ENCODE results near the gene CD300C. TPM values are rescaled to one million over a fixed set of nuclear protein-coding genes. Genes with fewer than 3 reads are reported as not detected.

Gene CD300C
- total and polyA plus RNA-seq, 2 experiments from 2014 or later = 0.76 to 1.4 TPM

- Histone ChIP-seq H3K9me3 (ENCODE audit: low read depth) (no peaks in the 10 kb centered on the region), H3K27me3 (replicated peaks; ENCODE audit: insufficient read depth) (0 out of 2 replicates have a peak, but pooled peaks cover 5% of the 10 kb centered on the region), H3K36me3 (ENCODE audit: low read depth) (no peaks in the 10 kb centered on the region), H2AFZ (no peak overlapping the region), H3K4me1 (ENCODE audit: insufficient read depth) (no peaks in the 10 kb centered on the region), H4K20me1 (ENCODE audit: insufficient read depth) (no peaks in the 10 kb centered on the region), H3K79me2 (ENCODE audit: insufficient read depth) (no peaks in the 10 kb centered on the region), H3K9me2 (ENCODE audit: insufficient read depth) (no peaks in the 10 kb centered on the region), H3K27ac (no peak overlapping the region), H3K9ac (no peak overlapping the region), H3K4me3 (no peak overlapping the region), H3K4me2 (ENCODE audit: unreplicated experiment) (no peak overlapping the region), H3F3A (ENCODE audit: insufficient read depth) (no peaks in the 10 kb centered on the region)
- in situ Hi-C loops (cut with MboI) = no loop called here
- TF ChIP-seq EZH2 (IDR thresholded peaks at IDR 0.05; ENCODE audit: insufficient read depth, poor library complexity, severe bottlenecking) (no peak), EZH2phosphoT487 (IDR thresholded peaks at IDR 0.05; ENCODE audit: insufficient read depth, low read depth) (no peak)
- no peak for DNase-seq
- WGBS, 2 experiments (ENCODE audit: low coverage in 1 of 2, low lambda C conversion rate in 2 of 2, missing lambda C conversion rate in 2 of 2) = 61 to 62% methylated on average over 14 of the region's 14 CpGs
Observed at GRCh38 chr17:74525781-74526288, 20.1 kb downstream of the CD300C start.

- Histone ChIP-seq H3K4me3 (no peak overlapping the region), H3K9ac (no peak overlapping the region), H4K20me1 (ENCODE audit: insufficient read depth) (no peaks in the 10 kb centered on the region), H3K27ac (no peak overlapping the region), H3K9me3 (ENCODE audit: low read depth) (no peaks in the 10 kb centered on the region), H3K9me2 (ENCODE audit: insufficient read depth) (no peaks in the 10 kb centered on the region), H3K36me3 (ENCODE audit: low read depth) (no peaks in the 10 kb centered on the region), H2AFZ (no peak overlapping the region), H3K79me2 (ENCODE audit: insufficient read depth) (no peaks in the 10 kb centered on the region), H3K4me2 (ENCODE audit: unreplicated experiment) (no peak overlapping the region), H3K4me1 (ENCODE audit: insufficient read depth) (no peaks in the 10 kb centered on the region), H3K27me3 (replicated peaks; ENCODE audit: insufficient read depth) (0 out of 2 replicates have a peak, but pooled peaks cover 5% of the 10 kb centered on the region), H3F3A (ENCODE audit: insufficient read depth) (no peaks in the 10 kb centered on the region)
- no peak for TF ChIP-seq EZH2phosphoT487 (IDR thresholded peaks at IDR 0.05; ENCODE audit: insufficient read depth, low read depth)
- no peak for TF ChIP-seq EZH2 (IDR thresholded peaks at IDR 0.05; ENCODE audit: insufficient read depth, poor library complexity, severe bottlenecking)
- in situ Hi-C loops (cut with MboI) = no loop called here
- WGBS, 2 experiments (ENCODE audit: low coverage in 1 of 2, low lambda C conversion rate in 2 of 2, missing lambda C conversion rate in 2 of 2) = 83 to 100% methylated on average over 1 of the region's 1 CpG
- DNase-seq = no peak
Observed at GRCh38 chr17:74525465-74525725, 20.5 kb downstream of the CD300C start.

GRCh38 chr17:74524653-74525464 is 21.1 kb downstream of the CD300C start:
- Histone ChIP-seq H3K9me3 (ENCODE audit: low read depth) (no peaks in the 10 kb centered on the region), H3K36me3 (ENCODE audit: low read depth) (no peaks in the 10 kb centered on the region), H2AFZ (no peak overlapping the region), H4K20me1 (ENCODE audit: insufficient read depth) (no peaks in the 10 kb centered on the region), H3K9ac (no peak overlapping the region), H3F3A (ENCODE audit: insufficient read depth) (no peaks in the 10 kb centered on the region), H3K4me2 (ENCODE audit: unreplicated experiment) (no peak overlapping the region), H3K4me1 (ENCODE audit: insufficient read depth) (no peaks in the 10 kb centered on the region), H3K27ac (no peak overlapping the region), H3K79me2 (ENCODE audit: insufficient read depth) (no peaks in the 10 kb centered on the region), H3K4me3 (no peak overlapping the region), H3K27me3 (replicated peaks; ENCODE audit: insufficient read depth) (0 out of 2 replicates have a peak, but pooled peaks cover 5% of the 10 kb centered on the region), H3K9me2 (ENCODE audit: insufficient read depth) (no peaks in the 10 kb centered on the region)
- no peak for DNase-seq
- WGBS, 2 experiments (ENCODE audit: low coverage in 1 of 2, low lambda C conversion rate in 2 of 2, missing lambda C conversion rate in 2 of 2) = 50 to 52% methylated on average over 11 of the region's 11 CpGs
- TF ChIP-seq EZH2 (IDR thresholded peaks at IDR 0.05; ENCODE audit: insufficient read depth, poor library complexity, severe bottlenecking) = no peak
- no peak for TF ChIP-seq EZH2phosphoT487 (IDR thresholded peaks at IDR 0.05; ENCODE audit: insufficient read depth, low read depth)
- in situ Hi-C loops (cut with MboI) = no loop called here

GRCh38 chr17:74523308-74523707 is 22.6 kb downstream of the CD300C start:
- H3K27ac ChIP-seq = no peak overlapping the region
- H3K79me2 ChIP-seq (ENCODE audit: insufficient read depth) = no peaks in the 10 kb centered on the region
- in situ Hi-C loops (cut with MboI) = no loop called here
- H3K4me3 ChIP-seq = no peak overlapping the region
- no peak overlapping the region for H3K4me2 ChIP-seq (ENCODE audit: unreplicated experiment)
- TF ChIP-seq EZH2phosphoT487 (IDR thresholded peaks at IDR 0.05; ENCODE audit: insufficient read depth, low read depth) (no peak), EZH2 (IDR thresholded peaks at IDR 0.05; ENCODE audit: insufficient read depth, poor library complexity, severe bottlenecking) (no peak)
- no peak overlapping the region for H2AFZ ChIP-seq
- DNase-seq = no peak
- H3K9me3 ChIP-seq (ENCODE audit: low read depth) = no peaks in the 10 kb centered on the region
- H4K20me1 ChIP-seq (ENCODE audit: insufficient read depth) = no peaks in the 10 kb centered on the region
- H3F3A ChIP-seq (ENCODE audit: insufficient read depth) = no peaks in the 10 kb centered on the region
- H3K9me2 ChIP-seq (ENCODE audit: insufficient read depth) = no peaks in the 10 kb centered on the region
- H3K27me3 ChIP-seq (replicated peaks; ENCODE audit: insufficient read depth) = 0 out of 2 replicates have a peak, but pooled peaks cover 5% of the 10 kb centered on the region
- H3K4me1 ChIP-seq (ENCODE audit: insufficient read depth) = no peaks in the 10 kb centered on the region
- no peaks in the 10 kb centered on the region for H3K36me3 ChIP-seq (ENCODE audit: low read depth)
- WGBS, 2 experiments (ENCODE audit: low coverage in 1 of 2, low lambda C conversion rate in 2 of 2, missing lambda C conversion rate in 2 of 2) = 37 to 62% methylated on average over 3 of the region's 3 CpGs
- H3K9ac ChIP-seq = no peak overlapping the region
